ENCODE results near the gene CCDC116.

DNA sequence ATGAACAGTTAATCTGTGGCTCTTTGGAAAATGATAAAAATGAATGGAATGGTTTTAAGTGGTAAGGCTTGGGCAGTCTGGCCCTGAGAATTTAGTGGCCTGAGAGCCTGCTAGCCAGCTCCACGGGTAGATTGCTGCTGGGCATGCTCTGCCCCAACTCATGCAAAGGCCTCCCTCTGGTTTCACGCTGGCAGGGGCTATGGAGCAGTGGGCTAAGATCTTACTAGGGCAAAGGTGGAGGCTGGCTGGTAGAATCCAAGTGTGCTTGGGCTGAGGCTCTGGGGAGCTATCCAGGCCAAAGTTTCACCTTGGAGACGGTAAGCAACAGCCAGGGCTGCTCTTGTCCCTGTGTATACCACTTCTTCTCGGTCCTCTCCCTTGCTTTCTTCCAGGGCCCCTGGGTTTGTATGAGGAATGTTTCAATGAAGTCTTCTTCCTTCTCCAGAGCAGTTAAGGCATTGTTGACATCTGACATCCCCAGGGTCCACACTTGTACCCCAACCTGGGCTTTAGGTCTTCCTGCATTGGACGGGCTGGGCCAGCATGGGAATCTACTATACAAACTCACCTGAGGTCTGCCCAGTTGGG lies 37.6 kb upstream of the CCDC116 start:
- TF ChIP-seq, protein P1, sequence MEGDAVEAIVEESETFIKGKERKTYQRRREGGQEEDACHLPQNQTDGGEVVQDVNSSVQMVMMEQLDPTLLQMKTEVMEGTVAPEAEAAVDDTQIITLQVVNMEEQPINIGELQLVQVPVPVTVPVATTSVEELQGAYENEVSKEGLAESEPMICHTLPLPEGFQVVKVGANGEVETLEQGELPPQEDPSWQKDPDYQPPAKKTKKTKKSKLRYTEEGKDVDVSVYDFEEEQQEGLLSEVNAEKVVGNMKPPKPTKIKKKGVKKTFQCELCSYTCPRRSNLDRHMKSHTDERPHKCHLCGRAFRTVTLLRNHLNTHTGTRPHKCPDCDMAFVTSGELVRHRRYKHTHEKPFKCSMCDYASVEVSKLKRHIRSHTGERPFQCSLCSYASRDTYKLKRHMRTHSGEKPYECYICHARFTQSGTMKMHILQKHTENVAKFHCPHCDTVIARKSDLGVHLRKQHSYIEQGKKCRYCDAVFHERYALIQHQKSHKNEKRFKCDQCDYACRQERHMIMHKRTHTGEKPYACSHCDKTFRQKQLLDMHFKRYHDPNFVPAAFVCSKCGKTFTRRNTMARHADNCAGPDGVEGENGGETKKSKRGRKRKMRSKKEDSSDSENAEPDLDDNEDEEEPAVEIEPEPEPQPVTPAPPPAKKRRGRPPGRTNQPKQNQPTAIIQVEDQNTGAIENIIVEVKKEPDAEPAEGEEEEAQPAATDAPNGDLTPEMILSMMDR (IDR thresholded peaks at IDR 0.05): no peak
- no peak for TF ChIP-seq POLR2A (IDR thresholded peaks at IDR 0.05)

Data from uterus (tissue), 2 donors.